Suprapubic skin (tissue), 4 donors: ENCODE data around the gene PASD1.

Experiments
- CTCF ChIP-seq, 2 donors: fragments of 200-600 bp in 1 of 2; fragments of 450-650 bp in 1 of 2; sonication (generic) in 1 of 2; IDR thresholded peaks; one replicate each; pipeline ENCODE4 v1.5.1; 2016 to 2019; ENCODE audit warnings: antibody characterized with exemption in 2 of 2, mild to moderate bottlenecking in 1 of 2, moderate library complexity in 1 of 2
- EP300 ChIP-seq: sonication (generic); formaldehyde crosslinking; IDR thresholded peaks from one replicate; pipeline ENCODE4 v1.6.1; 2017; ENCODE audit warnings: antibody characterized with exemption
- POLR2A ChIP-seq, 2 donors: fragments of 450-650 bp; IDR thresholded peaks; one replicate each; pipeline ENCODE4 v1.6.1; 2017; ENCODE audit warnings: antibody characterized with exemption in 2 of 2, mild to moderate bottlenecking in 2 of 2, moderate library complexity in 2 of 2
- POLR2AphosphoS5 ChIP-seq, 3 donors: sonication (generic); formaldehyde crosslinking; IDR thresholded peaks; one replicate each; pipeline ENCODE4 v1.6.1; 2017; ENCODE audit warnings: antibody characterized with exemption in 3 of 3

- TF ChIP-seq CTCF (IDR thresholded peaks at IDR 0.05) (no peak), POLR2A (IDR thresholded peaks at IDR 0.05) (no peak), EP300 (no peak), POLR2AphosphoS5 (IDR thresholded peaks at IDR 0.05) (no peak)
Observed at GRCh38 chrX:151523351-151523750, 40.1 kb upstream of the PASD1 start.
